Stimulated activated CD4-positive, alpha-beta T cell treated with anti-CD3 and anti-CD28 coated beads, Interleukin-4, amount 100 ng/mL, for 48 hours (primary cell): ENCODE results near the gene GABARAPL1.
"Not testable (repeated sequence)": the region's sequence is repeated elsewhere in the genome, so short reads cannot be mapped to it uniquely, and the experiment has no call there.

Source experiments
- DNase-seq, 2 donors: peaks; one replicate each; pipeline ENCODE4 v3.0.0-alpha.2; 2020; ENCODE audit warnings: low read depth in 2 of 2

The GABARAPL1 gene

DNA sequence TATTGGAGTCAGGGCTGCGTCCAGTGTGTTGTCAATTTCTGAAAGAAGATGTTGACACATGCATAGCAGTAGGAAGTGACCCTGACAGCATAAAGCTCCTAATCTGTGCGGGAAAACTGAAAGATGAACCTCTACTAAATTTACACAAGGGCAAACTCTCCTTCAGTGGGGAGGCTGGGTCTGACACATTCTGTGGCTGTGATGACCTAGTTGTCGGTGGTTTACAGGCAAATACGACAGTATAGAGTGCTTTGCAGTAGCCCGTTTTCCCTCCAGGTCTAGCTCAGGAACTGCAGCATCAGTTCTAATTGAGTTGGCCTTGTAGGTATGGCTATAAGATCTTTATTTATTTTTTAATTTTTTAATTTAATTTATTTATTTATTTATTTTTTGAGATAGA, 14.8 kb upstream of the GABARAPL1 start:
- DNase-seq: no peak

DNA sequence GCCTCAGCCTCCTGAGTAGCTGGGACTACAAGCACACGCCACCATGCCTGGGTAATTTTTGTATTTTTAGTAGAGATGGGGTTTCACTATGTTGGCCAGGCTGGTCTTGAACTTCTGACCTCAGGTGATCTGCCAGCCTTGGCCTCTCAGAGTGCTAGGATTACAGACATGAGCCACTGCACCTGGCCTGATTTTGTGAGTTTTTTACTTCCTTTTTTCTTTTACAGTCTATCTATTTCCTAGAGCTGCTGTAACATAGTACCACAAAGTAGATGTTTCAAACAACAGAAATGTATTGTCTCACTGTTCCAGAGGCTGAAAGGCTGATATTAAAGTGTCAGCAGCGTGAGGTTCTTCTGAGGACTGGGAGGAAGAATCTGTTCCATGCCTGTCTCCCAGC, 8.2 kb upstream of the GABARAPL1 start:
- DNase-seq: not testable (repeated sequence)

DNA sequence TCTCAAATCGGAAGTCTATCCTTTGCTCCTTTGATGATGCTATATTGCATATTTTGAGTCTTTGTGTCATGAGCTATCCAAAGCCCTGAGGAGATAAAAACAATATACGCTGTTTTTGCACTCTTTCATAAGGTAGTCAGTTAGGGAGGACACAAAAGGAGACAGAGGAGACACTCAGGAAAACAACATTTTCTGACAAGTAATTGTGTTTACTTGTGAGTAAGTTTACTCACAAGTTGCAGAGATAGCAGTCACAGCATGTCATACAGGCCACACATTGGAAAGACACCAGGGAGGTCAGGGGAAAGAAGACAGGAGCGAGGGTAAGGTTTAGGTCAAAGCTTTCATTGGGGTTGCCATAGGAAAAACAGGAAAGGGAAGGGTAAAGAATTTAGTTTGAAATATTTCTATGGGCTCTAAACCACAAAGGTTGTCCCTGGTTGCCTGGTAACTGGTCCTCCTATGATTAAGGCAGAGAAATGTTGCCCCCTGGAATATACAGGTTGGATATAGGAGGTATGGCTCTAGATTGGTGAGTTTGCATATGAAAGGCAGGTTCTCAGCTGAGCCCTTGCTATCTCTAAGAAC, 7.4 kb upstream of the GABARAPL1 start:
- DNase-seq: no peak

DNA sequence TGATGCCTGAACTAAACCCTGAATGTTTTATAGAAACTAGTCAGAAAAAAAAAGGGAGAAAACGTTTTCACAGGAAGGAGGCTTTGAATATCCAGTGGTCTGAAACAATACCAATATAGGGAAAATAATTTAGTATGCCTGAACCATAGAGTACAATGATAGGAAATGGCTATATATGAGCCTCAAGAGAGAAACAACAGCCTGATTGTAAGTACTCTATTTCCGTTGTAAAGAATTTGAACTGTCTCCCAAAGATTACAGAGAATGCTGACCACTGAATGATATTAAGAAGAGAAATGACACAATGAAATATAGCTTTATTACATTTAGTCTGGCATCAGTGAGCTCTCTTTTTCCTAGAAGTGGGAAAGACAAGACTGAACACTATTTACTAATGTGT, 5.5 kb upstream of the GABARAPL1 start:
- no peak for DNase-seq

- no peak for DNase-seq
Observed at GRCh38 chr12:10210225-10210624, 2.5 kb upstream of the GABARAPL1 start.

DNA sequence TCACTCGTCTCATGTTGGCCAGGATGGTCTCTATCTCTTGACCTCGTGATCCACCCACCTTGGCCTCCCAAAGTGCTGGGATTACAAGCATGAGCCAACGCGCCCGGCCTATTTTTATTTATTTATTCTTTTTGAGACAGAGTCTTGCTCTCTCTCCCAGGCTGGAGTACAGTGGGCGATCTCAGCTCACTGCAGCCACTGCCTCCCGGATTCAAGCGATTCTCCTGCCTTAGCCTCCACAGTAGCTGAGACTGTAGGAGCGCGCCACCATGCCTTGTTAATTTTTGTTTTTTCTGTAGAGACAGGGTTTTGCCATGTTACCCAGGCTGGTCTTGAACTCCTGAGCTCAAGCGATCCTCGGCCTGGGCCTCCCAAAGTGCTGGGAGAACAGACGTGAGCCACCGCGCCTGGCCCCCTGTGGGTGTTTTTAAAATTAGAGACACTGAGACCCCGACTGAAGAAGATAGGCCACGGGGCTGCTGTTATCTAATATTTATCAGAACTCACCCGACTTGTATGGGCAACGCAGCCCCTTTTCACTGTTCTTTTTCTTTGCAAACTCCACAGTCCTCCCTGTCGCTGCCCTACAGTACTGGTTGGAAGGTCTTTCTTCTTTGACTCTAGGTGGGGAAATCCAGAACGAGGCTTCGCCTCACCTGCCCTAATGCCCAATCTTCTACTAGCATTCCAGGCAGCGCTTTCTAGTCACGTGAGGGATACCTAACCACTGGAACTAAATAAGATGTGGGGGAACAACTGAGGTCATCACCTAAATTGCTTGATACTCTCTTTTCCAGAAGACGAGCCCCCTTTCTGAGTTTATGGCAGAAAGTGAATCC, 1.4 kb upstream of the GABARAPL1 start:
- DNase-seq: no peak

- DNase-seq: peak; percentile 81 to 82
Observed at GRCh38 chr12:10211940-10212738, 538 bp upstream of the GABARAPL1 start.

DNA sequence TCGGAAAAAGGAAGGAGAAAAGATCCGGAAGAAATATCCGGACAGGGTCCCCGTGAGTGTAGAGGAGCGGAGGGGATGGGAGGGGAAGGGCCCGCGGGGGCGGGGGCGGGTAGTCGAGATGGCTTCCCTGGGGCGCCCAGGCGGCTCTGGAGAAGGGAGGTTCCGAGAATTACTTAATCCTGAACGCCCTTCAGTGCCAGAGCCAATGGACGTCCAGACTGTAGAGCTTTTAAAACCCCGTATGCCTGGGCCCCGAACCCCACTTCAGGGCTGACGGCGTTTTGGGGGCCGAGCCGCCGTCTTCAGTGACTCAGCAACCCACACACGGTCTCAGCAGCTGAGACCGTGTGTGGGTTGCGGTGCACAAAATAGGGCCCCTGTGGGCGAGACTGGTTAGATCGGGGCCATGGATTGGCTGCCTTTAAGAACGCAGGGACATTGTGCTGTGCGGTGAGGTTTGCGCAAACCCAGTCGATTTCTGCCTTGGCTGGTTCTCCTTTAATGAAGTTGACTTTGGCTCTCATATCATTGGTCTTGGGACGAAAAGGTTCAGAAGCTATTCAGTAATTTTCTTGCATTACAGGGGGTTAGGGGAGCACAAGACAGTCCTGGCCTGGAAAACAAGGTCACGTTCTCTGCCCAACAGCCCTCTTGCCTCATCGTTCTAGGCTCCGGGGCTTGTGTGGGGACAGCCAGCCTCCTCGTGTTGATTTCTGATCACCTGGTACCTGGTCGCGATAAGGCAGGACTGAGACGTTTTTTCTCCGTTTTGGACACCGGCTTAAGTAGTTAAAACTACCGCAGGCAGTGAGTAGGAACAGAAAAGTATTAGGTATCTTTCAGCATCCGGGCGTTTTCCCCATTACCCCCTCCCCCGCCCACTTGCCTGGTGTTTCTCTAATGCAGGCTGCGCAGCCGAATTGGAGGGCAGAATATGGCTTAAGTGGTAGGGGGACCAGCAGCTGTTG, 775 bp downstream of the GABARAPL1 start:
- DNase-seq: peak; percentile 58 to 70

DNA sequence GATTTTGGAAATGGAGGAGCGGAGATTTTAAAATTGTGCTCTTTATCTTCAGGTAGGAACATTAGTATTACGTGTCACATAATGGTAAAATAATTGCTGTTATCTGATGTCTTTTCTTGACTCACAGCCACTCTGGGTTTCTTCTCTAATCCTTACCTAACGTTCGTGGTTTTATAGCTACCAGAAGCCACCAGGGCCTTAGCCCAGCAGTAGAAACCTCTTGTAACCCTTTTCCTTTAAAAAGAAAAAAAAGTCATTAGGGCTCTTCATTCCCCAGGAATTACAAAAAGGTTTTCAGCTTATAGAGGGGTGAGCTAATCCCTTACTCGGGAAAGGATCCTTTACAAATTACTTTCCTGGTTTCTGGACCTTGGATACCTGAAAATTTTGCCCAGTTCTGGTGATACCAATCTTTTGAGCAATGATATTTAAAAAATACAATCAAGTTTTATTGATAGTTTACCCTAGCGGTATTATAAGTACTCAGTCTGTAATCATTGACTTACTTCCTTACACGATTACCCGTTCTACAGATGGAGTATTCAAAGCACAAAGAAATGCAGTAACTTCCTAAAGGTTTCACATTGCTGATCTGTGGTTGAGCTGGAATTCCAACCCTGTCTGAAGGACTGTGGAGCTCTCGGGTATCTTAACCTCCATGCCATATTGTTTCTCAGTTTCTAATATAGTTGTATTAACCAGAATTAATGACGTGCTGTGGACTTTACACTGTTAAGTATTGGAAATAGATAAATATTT, 1.6 kb downstream of the GABARAPL1 start:
- DNase-seq: no peak

DNA sequence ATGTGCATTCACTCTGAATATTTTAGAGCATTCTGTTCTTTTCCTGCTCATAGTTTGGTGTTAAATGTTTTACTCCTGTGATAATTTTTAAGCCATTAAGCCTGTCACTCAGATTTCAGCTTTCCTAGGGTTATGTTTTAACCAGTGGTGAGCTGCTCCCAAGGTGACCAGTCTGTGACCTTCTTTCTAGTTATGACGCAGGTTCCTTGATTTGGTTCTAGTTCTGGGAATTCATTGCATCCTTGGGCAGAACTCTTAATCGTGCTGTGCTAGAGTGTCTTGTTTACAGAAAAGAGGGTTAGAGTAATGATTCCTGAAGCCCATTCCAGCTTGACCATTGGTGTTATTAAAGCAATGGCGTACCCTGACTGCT, 2.2 kb downstream of the GABARAPL1 start:
- DNase-seq: no peak

GRCh38 chr12:10215436-10215835, 2.8 kb downstream of the GABARAPL1 start:
- DNase-seq: no peak

DNA sequence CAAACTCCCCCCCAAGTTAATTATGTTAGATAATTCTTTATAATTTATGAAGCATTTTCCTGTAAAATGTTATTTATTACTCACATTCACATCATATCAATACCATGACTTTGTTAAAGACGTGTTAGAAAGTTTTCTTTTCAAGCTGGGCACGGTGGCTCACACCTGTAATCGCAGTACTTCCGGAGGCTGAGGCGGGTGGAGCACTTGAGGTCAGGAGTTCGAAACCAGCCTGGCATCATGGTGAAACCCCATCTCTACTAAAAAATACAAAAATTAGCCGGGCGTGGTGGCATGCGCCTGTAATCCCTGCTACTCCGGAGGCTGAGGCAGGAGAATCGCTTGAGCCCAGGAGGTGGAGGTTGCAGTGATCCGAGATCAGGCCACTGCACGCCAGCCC, 3.3 kb downstream of the GABARAPL1 start:
- not testable (repeated sequence) for DNase-seq

- no peak for DNase-seq
Observed at GRCh38 chr12:10218021-10218420, 5.3 kb downstream of the GABARAPL1 start.

DNA sequence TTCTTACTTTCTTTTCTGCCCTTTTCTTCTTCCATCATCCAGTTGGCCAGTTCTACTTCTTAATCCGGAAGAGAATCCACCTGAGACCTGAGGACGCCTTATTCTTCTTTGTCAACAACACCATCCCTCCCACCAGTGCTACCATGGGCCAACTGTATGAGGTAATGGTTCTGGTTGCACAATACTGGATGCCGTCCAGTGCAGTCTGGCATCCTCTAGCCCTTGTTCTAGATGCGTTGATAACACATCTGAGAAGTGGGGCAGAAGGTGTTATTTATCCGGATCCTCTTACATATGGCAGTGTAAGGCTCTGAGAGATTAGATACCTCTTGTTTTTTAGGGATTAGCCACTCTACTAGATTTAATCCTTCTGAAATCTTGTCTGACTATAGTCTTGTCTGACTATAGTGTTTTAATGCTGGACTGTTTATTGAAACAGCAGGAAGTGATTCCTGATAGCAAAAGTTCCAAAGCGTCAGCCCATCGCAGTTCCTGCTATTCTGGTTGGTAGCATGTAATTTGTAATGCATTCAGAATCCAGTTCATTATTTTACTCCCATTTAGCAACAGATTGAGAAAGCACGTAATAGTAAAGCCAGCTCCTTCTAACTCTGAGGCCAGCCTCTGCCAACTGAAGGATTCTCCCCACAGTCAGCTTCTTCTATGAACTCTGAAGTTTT, 7.9 kb downstream of the GABARAPL1 start:
- DNase-seq: no peak

DNA sequence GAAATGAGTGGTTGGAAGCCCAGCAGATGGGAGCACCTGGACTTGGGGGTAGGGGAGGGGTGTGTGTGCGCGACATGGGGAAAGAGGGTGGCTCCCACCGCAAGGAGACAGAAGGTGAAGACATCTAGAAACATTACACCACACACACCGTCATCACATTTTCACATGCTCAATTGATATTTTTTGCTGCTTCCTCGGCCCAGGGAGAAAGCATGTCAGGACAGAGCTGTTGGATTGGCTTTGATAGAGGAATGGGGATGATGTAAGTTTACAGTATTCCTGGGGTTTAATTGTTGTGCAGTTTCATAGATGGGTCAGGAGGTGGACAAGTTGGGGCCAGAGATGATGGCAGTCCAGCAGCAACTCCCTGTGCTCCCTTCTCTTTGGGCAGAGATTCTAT, 9.2 kb downstream of the GABARAPL1 start:
- DNase-seq: no peak

DNA sequence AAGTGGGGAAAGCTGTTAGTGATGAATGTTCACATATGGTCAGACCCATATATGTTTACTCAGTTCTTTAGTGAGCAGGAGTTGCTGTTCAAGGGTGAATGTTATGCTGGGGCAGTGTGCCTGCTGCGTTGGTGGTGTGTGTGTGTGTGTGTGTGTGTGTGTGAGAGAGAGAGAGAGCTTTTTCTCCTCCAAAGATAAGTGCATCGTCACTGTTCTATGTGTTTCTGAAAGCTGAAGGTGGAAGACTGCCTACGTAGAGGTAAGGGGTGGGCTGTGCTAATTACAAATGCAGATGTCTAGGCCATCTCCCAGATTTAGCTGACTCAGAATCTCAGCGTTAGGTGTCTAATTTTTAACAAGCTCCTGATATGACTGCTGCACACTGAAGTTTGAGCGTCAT, 10.5 kb downstream of the GABARAPL1 start:
- DNase-seq: no peak

- not testable (repeated sequence) for DNase-seq
Observed at GRCh38 chr12:10225426-10225825, 12.7 kb downstream of the GABARAPL1 start.

DNA sequence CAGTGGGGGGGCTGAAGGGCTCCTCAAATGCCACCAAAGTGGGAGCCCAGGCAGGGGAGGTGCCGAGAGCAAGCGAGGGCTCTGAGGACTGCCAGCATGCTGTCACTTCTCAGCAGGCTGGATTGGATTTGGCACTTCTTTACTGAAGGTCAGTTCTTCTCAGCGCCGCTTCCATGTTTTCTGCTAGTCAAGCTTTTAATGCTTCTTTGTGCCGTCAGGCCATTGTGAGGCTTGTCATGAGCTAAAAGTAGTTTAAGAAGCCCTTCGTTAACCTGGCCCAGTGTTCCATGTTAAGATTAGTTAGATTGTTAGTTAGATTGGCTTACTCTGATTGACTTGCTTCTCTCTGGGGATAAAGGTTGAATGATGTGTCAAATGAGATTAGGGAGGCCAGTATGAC, 13.4 kb downstream of the GABARAPL1 start:
- DNase-seq: no peak

DNA sequence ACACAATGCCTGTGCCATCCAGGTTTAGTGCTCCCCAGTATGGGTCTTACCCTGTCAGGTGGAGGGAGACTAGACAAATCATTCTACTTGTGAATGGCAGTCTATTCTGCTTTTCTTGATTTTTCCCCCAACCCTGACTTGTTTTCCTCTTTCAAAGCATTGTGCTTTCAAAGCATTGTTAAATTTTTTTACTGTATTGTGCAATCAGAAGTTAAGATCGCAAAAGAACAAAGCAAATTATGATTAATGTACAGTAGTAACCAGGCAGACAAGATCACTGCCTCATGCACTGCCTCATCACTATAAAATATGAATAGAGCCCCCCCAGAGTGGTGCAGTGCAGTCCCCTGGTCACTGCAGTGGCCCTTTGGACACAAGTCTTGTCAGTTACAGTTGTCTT, 14.1 kb downstream of the GABARAPL1 start:
- no peak for DNase-seq

DNA sequence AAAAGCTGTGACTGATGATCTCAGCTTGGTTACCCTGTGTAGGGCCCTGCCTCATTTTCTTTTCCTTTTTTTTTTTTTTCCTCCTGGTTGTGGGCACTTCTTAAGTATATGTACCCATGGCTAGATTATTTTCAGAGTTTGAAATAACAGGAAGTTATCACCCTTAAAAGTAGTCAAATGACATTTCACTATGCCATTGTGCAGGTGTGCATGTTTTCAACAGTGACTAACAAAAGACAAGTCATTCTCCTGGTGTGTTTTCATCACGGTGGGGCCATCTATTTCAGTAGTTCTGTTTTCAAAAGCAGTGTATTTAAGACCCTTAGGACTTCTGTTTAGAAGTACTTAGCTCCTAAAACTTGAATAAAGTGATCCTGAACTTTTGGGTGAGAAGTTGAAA, 15.0 kb downstream of the GABARAPL1 start:
- DNase-seq: no peak
